DND-41 (cell line): Measurements from ENCODE around the gene DAD1.

Source experiments
- CTCF ChIP-seq: IDR thresholded peaks from 2 replicates; pipeline ENCODE4 v1.5.1; 2012; ENCODE audit warnings: borderline replicate concordance, low read length, moderate library complexity, mild to moderate bottlenecking; ENCODE audit not compliant: poor library complexity, severe bottlenecking; ENCODE audit errors: extremely low read depth
- EZH2 ChIP-seq: IDR thresholded peaks from 3 replicates; pipeline ENCODE4 v1.6.1; 2012; ENCODE audit warnings: borderline replicate concordance, low read depth, mild to moderate bottlenecking, moderate library complexity, low read length, inconsistent platforms; ENCODE audit not compliant: severe bottlenecking

- TF ChIP-seq CTCF: no peak
- TF ChIP-seq EZH2: no peak
These were observed 39.6 kb downstream of the DAD1 start for GRCh38 chr14:22549324-22549962.
